Mammary epithelial cell (primary cell): Measurements from ENCODE around the gene HMGB3.

ENCODE experiments used
- CTCF ChIP-seq, 2 donors: IDR thresholded peaks in 1 of 2; conservative IDR thresholded peaks in 1 of 2; 2 replicates each; pipeline ENCODE4 v1.5.1; 2011 to 2012; ENCODE audit warnings: inconsistent platforms in 2 of 2, low read length in 2 of 2, mild to moderate bottlenecking in 2 of 2, control low read depth in 1 of 2, low read depth in 1 of 2; ENCODE audit not compliant: insufficient read depth in 1 of 2; ENCODE audit errors: extremely low read depth in 1 of 2
- EZH2 ChIP-seq: IDR thresholded peaks from 2 replicates; pipeline ENCODE4 v1.6.1; 2012; ENCODE audit warnings: low read length, inconsistent platforms, borderline replicate concordance

GRCh38 chrX:150990910-150991309 is 7.8 kb downstream of the HMGB3 start:
- TF ChIP-seq EZH2 (no peak), CTCF (conservative IDR thresholded peaks at IDR 0.05 in 1 of 2, IDR thresholded peaks at IDR 0.05 in 1 of 2; ENCODE audit: extremely low read depth in 1 of 2, insufficient read depth in 1 of 2, low read depth in 1 of 2, low read length in 2 of 2) (no peak)
